GM19239 (cell line): ENCODE measurements around the gene RELN.
"Not testable (repeated sequence)": the region's sequence is repeated elsewhere in the genome, so short reads cannot be mapped to it uniquely, and the experiment has no call there.

Source experiments
- DNase-seq: peaks from one replicate; pipeline ENCODE4 v3.0.0; 2011; ENCODE audit warnings: low spot score; ENCODE audit not compliant: insufficient read length
- FAIRE-seq: peaks from 2 replicates; lab custom pipeline; 2011; peaks lifted over from hg19 to GRCh38; lab: Jason Lieb, UNC

RELN gene

DNA sequence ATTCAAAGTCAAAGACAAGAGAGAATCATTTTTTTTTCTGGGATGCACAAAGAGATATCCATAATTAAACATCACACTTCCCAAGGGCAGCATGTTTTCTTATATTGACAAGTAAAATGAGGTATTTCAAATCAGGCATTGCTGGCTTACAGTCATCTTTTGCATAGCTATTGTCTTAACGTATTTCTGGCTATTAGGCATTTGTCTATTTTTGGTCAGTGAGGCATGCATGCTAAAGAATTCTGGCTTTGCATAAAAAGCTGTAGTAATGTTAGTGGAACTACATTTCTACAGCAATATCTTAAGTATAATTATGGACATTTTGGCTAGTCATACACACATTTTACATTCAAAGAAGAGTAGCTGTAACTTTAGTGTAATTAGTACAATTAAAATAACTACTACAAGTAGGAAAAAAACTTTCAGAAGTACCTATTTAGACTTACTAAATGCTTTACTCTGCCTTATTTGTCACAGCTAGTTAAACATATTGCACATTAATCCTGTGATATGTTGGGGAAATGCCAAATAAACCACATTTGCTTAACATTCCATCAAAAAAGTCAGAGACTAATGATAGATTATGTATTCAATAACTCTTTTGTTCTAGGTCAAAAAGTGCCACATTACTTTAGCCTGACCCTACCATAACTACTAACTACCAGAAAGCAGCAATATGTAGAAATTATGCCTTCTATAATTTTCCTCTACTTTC, 76.4 kb downstream of the RELN start:
- no peak for DNase-seq
- FAIRE-seq = no peak

GRCh38 chr7:103911015-103911414, 78.4 kb downstream of the RELN start:
- FAIRE-seq, DNase-seq: not testable (repeated sequence)

GRCh38 chr7:103905997-103906396, 83.5 kb downstream of the RELN start:
- FAIRE-seq (no peak), DNase-seq (no peak)

DNA sequence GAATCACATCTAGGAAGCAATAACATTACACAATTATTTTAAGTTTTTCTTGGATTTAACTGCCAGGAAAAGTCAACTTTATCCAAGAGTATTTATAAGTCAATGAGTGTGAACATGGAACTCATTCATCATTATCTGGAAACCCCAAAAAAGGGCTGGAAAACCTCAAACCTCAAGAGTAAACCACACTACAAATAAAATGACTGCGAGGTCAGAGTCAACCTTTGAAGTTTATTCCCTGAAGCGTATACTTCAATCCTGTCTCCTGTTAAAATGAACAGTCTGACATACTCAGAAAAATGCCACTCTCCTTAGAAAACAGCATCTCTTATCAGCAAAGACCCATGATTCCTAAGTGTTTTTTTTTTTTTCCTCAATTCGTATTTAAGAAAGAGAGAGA, 86.5 kb downstream of the RELN start:
- no peak for DNase-seq
- no peak for FAIRE-seq

GRCh38 chr7:103896826-103897225, 92.6 kb downstream of the RELN start:
- not testable (repeated sequence) for DNase-seq, FAIRE-seq

GRCh38 chr7:103894656-103895596, 94.5 kb downstream of the RELN start:
- FAIRE-seq (no peak), DNase-seq (no peak)

- FAIRE-seq (no peak), DNase-seq (no peak)
Measured at GRCh38 chr7:103893350-103893749, 96.1 kb downstream of the RELN start.

GRCh38 chr7:103889451-103889850, 100.0 kb downstream of the RELN start:
- FAIRE-seq = no peak
- DNase-seq = no peak

GRCh38 chr7:103888603-103889153, 100.8 kb downstream of the RELN start:
- DNase-seq = no peak
- no peak for FAIRE-seq

- no peak for DNase-seq
- no peak for FAIRE-seq
Measured at GRCh38 chr7:103887853-103888602, 101.4 kb downstream of the RELN start.

GRCh38 chr7:103887050-103887449, 102.4 kb downstream of the RELN start:
- FAIRE-seq (no peak), DNase-seq (no peak)

- FAIRE-seq (no peak), DNase-seq (no peak)
Measured at GRCh38 chr7:103879928-103880600, 109.4 kb downstream of the RELN start.

GRCh38 chr7:103879411-103879810, 110.0 kb downstream of the RELN start:
- DNase-seq = no peak
- no peak for FAIRE-seq

- no peak for FAIRE-seq
- no peak for DNase-seq
Measured at GRCh38 chr7:103877565-103877964, 111.9 kb downstream of the RELN start.

GRCh38 chr7:103875718-103876117, 113.7 kb downstream of the RELN start:
- DNase-seq (no peak), FAIRE-seq (no peak)

GRCh38 chr7:103871473-103871872, 118.0 kb downstream of the RELN start:
- FAIRE-seq (no peak), DNase-seq (no peak)

DNA sequence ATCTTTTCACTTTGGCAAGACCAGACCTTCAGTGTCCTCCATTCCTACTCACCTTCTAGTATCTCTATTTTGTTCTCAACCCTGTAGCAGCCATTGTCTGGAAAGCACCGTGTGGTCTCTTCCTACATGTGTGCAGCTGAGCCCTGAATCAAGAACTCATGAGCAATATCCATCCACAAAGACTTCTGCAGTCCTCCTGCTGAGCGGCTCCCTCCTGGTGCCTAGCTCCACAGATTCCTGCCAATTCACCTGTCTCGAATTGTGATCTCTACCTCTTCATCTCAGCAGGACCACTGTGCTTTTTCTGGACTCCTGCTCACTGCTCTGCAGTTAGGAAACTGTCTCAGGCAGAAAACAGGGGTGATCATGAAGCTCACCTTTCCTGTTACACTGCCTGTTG, 118.8 kb downstream of the RELN start:
- FAIRE-seq (no peak), DNase-seq (no peak)

DNA sequence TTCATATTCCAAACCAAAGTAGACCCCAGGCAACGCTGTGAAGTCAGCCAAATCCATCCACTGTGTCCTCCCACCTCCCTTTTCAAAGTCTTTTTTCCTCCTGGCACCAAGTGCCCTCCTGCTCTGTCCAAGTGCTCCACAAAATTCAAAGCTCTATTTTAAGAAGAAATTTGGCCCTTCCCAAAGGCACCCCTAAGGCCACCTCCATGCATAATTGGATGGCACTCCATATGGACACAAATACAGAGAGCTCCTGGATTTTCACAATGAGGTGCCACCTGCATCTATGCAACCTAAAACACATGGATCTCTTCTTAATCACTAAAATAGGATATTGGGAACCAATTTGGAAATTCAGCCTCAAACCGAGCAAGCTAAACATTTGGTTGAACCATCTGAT, 121.6 kb downstream of the RELN start:
- FAIRE-seq (no peak), DNase-seq (no peak)

DNA sequence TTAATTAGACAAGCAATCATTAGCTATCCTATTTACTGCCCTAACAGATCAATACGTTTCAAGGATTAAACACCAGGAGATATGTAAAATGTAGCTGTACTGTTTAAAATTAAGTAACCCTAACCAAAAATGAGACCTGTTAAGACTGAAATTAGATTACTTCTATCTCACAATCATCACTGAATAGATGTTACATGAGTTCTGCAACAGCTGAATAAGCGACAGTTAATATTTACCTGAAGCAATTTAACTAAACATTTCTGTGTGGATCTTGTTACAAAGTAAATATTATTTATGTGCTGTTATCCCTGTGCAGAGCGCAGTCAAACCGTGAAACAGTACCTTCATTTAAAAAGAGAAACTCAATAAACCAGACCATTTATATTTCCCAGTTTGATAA, 122.5 kb downstream of the RELN start:
- DNase-seq (no peak), FAIRE-seq (no peak)

GRCh38 chr7:103865442-103865841, 124.0 kb downstream of the RELN start:
- no peak for DNase-seq
- FAIRE-seq = no peak
